Measurements from ENCODE around the gene ANO2.

Gene ANO2

DNA sequence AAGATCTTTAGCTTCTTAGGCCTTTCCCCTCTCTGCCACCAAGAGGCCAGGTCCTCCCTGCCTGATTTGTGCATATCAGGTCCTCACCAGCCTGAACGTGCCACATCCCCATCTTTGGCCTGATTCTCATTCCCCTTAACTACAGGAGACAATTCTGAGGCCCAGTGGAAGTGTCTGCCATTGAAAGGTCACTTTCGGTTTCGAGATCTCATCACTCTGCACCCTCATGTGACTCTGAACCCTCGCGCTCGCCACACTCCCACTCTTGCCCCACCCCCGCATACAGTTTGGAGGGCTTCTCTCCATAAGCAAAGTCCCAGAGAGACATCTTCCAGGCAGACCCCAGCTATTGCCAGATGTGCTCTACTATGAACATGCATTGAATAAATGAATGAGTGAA, 324.2 kb downstream of the ANO2 start:
- Histone ChIP-seq H2BK12ac (ENCODE audit: low read length) (no peak overlapping the region), H3K27me3 (ENCODE audit: control insufficient read depth in 3 of 3, insufficient read depth in 3 of 3, low read depth in 1 of 3, low read length in 3 of 3) (no peaks in the 10 kb centered on the region), H3K27ac (replicated peaks; ENCODE audit: low read length) (no peak overlapping the region), H4K91ac (ENCODE audit: low read depth, low read length, poor library complexity) (no peak overlapping the region), H3K4me1 (ENCODE audit: control insufficient read depth in 2 of 2, insufficient read depth in 1 of 2, low read depth in 1 of 2, low read length in 2 of 2) (peaks cover 0 to 7% of the 10 kb centered on the region in 2 donors), H2AFZ (ENCODE audit: low read length) (no peak overlapping the region), H3K9me3 (replicated peaks in 1 of 2; ENCODE audit: control insufficient read depth in 2 of 2, insufficient read depth in 1 of 2, low read depth in 1 of 2, low read length in 2 of 2) (no peaks in the 10 kb centered on the region), H2AK5ac (ENCODE audit: low read depth, low read length) (no peak overlapping the region), H4K8ac (ENCODE audit: low read depth, low read length) (no peak overlapping the region), H2BK120ac (ENCODE audit: low read depth, low read length) (no peak overlapping the region), H3K9ac (ENCODE audit: low read depth, low read length, poor library complexity) (no peak overlapping the region), H3K36me3 (replicated peaks in 1 of 2; ENCODE audit: control insufficient read depth in 2 of 2, insufficient read depth in 2 of 2, low read length in 2 of 2) (no peaks in the 10 kb centered on the region), H2BK5ac (ENCODE audit: low read length) (no peak overlapping the region), H3K79me1 (ENCODE audit: low read depth, low read length) (no peaks in the 10 kb centered on the region), H3K4ac (ENCODE audit: low read length) (no peak overlapping the region), H3K23ac (ENCODE audit: low read depth, low read length, poor library complexity) (no peak overlapping the region), H3K4me2 (ENCODE audit: insufficient read depth, low read length, poor library complexity, severe bottlenecking) (no peak overlapping the region), H3K18ac (ENCODE audit: low read length) (no peak overlapping the region), H3K4me3 (ENCODE audit: low read length in 2 of 2) (no peak overlapping the region), H3K14ac (ENCODE audit: low read length) (no peak overlapping the region), H2BK15ac (ENCODE audit: low read length) (no peak overlapping the region)
- no CpG with 5 or more reads among the region's 7 CpGs for WGBS, 2 donors (ENCODE audit: extremely low coverage in 2 of 2, insufficient read length in 2 of 2, insufficient replicate concordance in 1 of 2)
- DNase-seq (ENCODE audit: low spot score): no peak

DNA sequence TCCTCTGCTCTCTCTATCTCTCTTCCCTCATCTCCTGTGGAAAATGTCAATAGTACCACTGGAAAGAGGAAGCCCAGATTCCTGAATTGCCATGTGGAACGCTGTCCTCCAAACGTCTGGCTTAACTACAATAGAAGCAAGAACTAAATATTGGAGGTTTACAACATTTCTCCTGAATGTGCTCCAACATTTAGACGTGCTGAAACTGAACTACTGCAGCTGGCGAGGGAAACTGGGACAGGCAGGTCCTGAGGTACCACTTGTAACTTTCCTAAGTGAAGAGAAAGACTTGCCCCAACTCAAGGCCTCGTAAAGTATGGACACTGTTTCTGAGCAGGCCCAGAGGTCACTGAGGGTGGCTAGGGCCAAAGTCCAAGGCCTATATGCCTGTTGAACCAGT, 325.4 kb downstream of the ANO2 start:
- Histone ChIP-seq H3K23ac (ENCODE audit: low read depth, low read length, poor library complexity) (no peak overlapping the region), H4K8ac (ENCODE audit: low read depth, low read length) (no peak overlapping the region), H2BK120ac (ENCODE audit: low read depth, low read length) (no peak overlapping the region), H3K4me1 (ENCODE audit: control insufficient read depth in 2 of 2, insufficient read depth in 1 of 2, low read depth in 1 of 2, low read length in 2 of 2) (peaks cover 0 to 9% of the 10 kb centered on the region in 2 donors), H3K4me2 (ENCODE audit: insufficient read depth, low read length, poor library complexity, severe bottlenecking) (no peak overlapping the region), H3K79me1 (ENCODE audit: low read depth, low read length) (no peaks in the 10 kb centered on the region), H3K14ac (ENCODE audit: low read length) (no peak overlapping the region), H3K9me3 (replicated peaks in 1 of 2; ENCODE audit: control insufficient read depth in 2 of 2, insufficient read depth in 1 of 2, low read depth in 1 of 2, low read length in 2 of 2) (no peaks in the 10 kb centered on the region), H2BK12ac (ENCODE audit: low read length) (no peak overlapping the region), H3K18ac (ENCODE audit: low read length) (no peak overlapping the region), H3K27me3 (ENCODE audit: control insufficient read depth in 3 of 3, insufficient read depth in 3 of 3, low read depth in 1 of 3, low read length in 3 of 3) (no peaks in the 10 kb centered on the region), H3K4ac (ENCODE audit: low read length) (no peak overlapping the region), H2BK5ac (ENCODE audit: low read length) (no peak overlapping the region), H2AK5ac (ENCODE audit: low read depth, low read length) (no peak overlapping the region), H3K27ac (replicated peaks; ENCODE audit: low read length) (no peak overlapping the region), H2BK15ac (ENCODE audit: low read length) (no peak overlapping the region), H3K9ac (ENCODE audit: low read depth, low read length, poor library complexity) (no peak overlapping the region), H4K91ac (ENCODE audit: low read depth, low read length, poor library complexity) (no peak overlapping the region), H3K36me3 (replicated peaks in 1 of 2; ENCODE audit: control insufficient read depth in 2 of 2, insufficient read depth in 2 of 2, low read length in 2 of 2) (no peaks in the 10 kb centered on the region), H3K4me3 (ENCODE audit: low read length in 2 of 2) (no peak overlapping the region), H2AFZ (ENCODE audit: low read length) (no peak overlapping the region)
- WGBS, 2 donors (ENCODE audit: extremely low coverage in 2 of 2, insufficient read length in 2 of 2, insufficient replicate concordance in 1 of 2): no CpG with 5 or more reads among the region's 5 CpGs
- no peak for DNase-seq (ENCODE audit: low spot score)

DNA sequence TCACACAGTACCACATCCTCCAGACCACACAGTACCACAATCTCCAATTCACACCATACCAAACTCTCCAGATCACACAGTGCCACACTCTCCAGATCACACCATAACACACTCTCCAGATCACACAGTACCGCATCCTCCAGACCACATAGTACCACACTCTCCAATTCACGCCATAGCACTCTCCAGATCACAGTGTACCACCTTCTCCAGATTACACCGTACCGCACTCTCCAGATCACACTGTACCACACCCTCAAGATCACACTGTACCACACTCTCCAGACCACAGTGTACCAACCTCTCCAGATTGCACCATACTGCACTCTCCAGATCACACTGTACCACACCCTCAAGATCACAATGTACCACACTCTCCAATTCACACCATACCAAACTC, 328.2 kb downstream of the ANO2 start:
- no peak overlapping the region for H3K14ac ChIP-seq (ENCODE audit: low read length)
- no peaks in the 10 kb centered on the region for H3K36me3 ChIP-seq (replicated peaks in 1 of 2; ENCODE audit: control insufficient read depth in 2 of 2, insufficient read depth in 2 of 2, low read length in 2 of 2)
- no peaks in the 10 kb centered on the region for H3K79me1 ChIP-seq (ENCODE audit: low read depth, low read length)
- H2AK5ac ChIP-seq (ENCODE audit: low read depth, low read length): no peak overlapping the region
- peaks cover 0 to 2% of the 10 kb centered on the region in 2 donors for H3K4me1 ChIP-seq (ENCODE audit: control insufficient read depth in 2 of 2, insufficient read depth in 1 of 2, low read depth in 1 of 2, low read length in 2 of 2)
- H2BK5ac ChIP-seq (ENCODE audit: low read length): no peak overlapping the region
- H3K9me3 ChIP-seq (replicated peaks in 1 of 2; ENCODE audit: control insufficient read depth in 2 of 2, insufficient read depth in 1 of 2, low read depth in 1 of 2, low read length in 2 of 2): no peaks in the 10 kb centered on the region
- no peak overlapping the region for H2BK15ac ChIP-seq (ENCODE audit: low read length)
- no peak overlapping the region for H2AFZ ChIP-seq (ENCODE audit: low read length)
- no peak overlapping the region for H3K4me3 ChIP-seq (ENCODE audit: low read length in 2 of 2)
- H3K9ac ChIP-seq (ENCODE audit: low read depth, low read length, poor library complexity): no peak overlapping the region
- H3K23ac ChIP-seq (ENCODE audit: low read depth, low read length, poor library complexity): no peak overlapping the region
- no peak overlapping the region for H3K27ac ChIP-seq (replicated peaks; ENCODE audit: low read length)
- no peak overlapping the region for H2BK120ac ChIP-seq (ENCODE audit: low read depth, low read length)
- no peak for DNase-seq (ENCODE audit: low spot score)
- H3K4ac ChIP-seq (ENCODE audit: low read length): no peak overlapping the region
- H4K8ac ChIP-seq (ENCODE audit: low read depth, low read length): no peak overlapping the region
- no CpG with 5 or more reads among the region's 4 CpGs for WGBS, 2 donors (ENCODE audit: extremely low coverage in 2 of 2, insufficient read length in 2 of 2, insufficient replicate concordance in 1 of 2)
- no peak overlapping the region for H3K4me2 ChIP-seq (ENCODE audit: insufficient read depth, low read length, poor library complexity, severe bottlenecking)
- no peak overlapping the region for H3K18ac ChIP-seq (ENCODE audit: low read length)
- H3K27me3 ChIP-seq (ENCODE audit: control insufficient read depth in 3 of 3, insufficient read depth in 3 of 3, low read depth in 1 of 3, low read length in 3 of 3): no peaks in the 10 kb centered on the region
- H2BK12ac ChIP-seq (ENCODE audit: low read length): no peak overlapping the region
- H4K91ac ChIP-seq (ENCODE audit: low read depth, low read length, poor library complexity): no peak overlapping the region

DNA sequence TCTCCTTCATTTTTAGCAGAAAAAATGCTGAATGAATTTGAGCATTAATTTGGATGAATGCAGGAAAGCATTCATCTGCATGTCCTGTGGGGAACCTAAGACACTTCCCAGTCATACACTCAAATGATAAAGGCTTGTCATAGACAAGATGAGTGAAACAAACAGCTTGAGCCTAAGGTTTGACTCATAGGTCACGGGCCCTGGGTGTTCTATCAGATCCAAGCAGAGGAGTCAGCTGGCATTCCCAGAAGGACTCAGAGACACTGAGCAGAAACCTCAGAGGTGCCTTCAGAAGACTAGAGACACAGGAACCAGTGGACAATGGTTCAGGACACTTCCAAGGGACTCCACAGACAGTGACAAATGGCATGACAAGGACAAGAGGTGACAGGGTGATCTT, 329.3 kb downstream of the ANO2 start:
- Histone ChIP-seq H2AFZ (ENCODE audit: low read length) (no peak overlapping the region), H4K91ac (ENCODE audit: low read depth, low read length, poor library complexity) (no peak overlapping the region), H3K4me1 (ENCODE audit: control insufficient read depth in 2 of 2, insufficient read depth in 1 of 2, low read depth in 1 of 2, low read length in 2 of 2) (peaks cover 0 to 2% of the 10 kb centered on the region in 2 donors), H3K36me3 (replicated peaks in 1 of 2; ENCODE audit: control insufficient read depth in 2 of 2, insufficient read depth in 2 of 2, low read length in 2 of 2) (no peaks in the 10 kb centered on the region), H3K14ac (ENCODE audit: low read length) (no peak overlapping the region), H3K9ac (ENCODE audit: low read depth, low read length, poor library complexity) (no peak overlapping the region), H3K4ac (ENCODE audit: low read length) (no peak overlapping the region), H2BK15ac (ENCODE audit: low read length) (no peak overlapping the region), H3K27ac (replicated peaks; ENCODE audit: low read length) (no peak overlapping the region), H3K4me2 (ENCODE audit: insufficient read depth, low read length, poor library complexity, severe bottlenecking) (no peak overlapping the region), H3K18ac (ENCODE audit: low read length) (no peak overlapping the region), H2AK5ac (ENCODE audit: low read depth, low read length) (no peak overlapping the region), H2BK12ac (ENCODE audit: low read length) (no peak overlapping the region), H3K4me3 (ENCODE audit: low read length in 2 of 2) (no peak overlapping the region), H3K9me3 (replicated peaks in 1 of 2; ENCODE audit: control insufficient read depth in 2 of 2, insufficient read depth in 1 of 2, low read depth in 1 of 2, low read length in 2 of 2) (no peaks in the 10 kb centered on the region), H2BK5ac (ENCODE audit: low read length) (no peak overlapping the region), H3K27me3 (ENCODE audit: control insufficient read depth in 3 of 3, insufficient read depth in 3 of 3, low read depth in 1 of 3, low read length in 3 of 3) (no peaks in the 10 kb centered on the region), H2BK120ac (ENCODE audit: low read depth, low read length) (no peak overlapping the region), H4K8ac (ENCODE audit: low read depth, low read length) (no peak overlapping the region), H3K79me1 (ENCODE audit: low read depth, low read length) (no peaks in the 10 kb centered on the region), H3K23ac (ENCODE audit: low read depth, low read length, poor library complexity) (no peak overlapping the region)
- no CpG with 5 or more reads among the region's 1 CpG for WGBS, 2 donors (ENCODE audit: extremely low coverage in 2 of 2, insufficient read length in 2 of 2, insufficient replicate concordance in 1 of 2)
- no peak for DNase-seq (ENCODE audit: low spot score)
